Endothelial cell (in vitro differentiated cells): ENCODE data around the gene CCDC88A. TPM values are rescaled to one million over a fixed set of nuclear protein-coding genes. Genes with fewer than 3 reads are reported as not detected.

Experiments
- DNase-seq: peaks from one replicate; pipeline ENCODE4 v3.0.0; 2021; ENCODE audit warnings: low spot score
- H3K27ac Mint-ChIP-seq: one replicate; pipeline ENCODE4 v1.8.0; 2021; ENCODE audit warnings: mixed read lengths, inconsistent platforms; ENCODE audit not compliant: unreplicated experiment
- H3K27me3 Mint-ChIP-seq: one replicate; pipeline ENCODE4 v1.8.0; 2021; ENCODE audit warnings: mild to moderate bottlenecking, moderate library complexity, mixed read lengths, inconsistent platforms; ENCODE audit not compliant: unreplicated experiment
- H3K36me3 Mint-ChIP-seq: one replicate; pipeline ENCODE4 v1.8.0; 2021; ENCODE audit warnings: mild to moderate bottlenecking, low read depth, mixed read lengths, inconsistent platforms; ENCODE audit not compliant: unreplicated experiment
- H3K4me1 Mint-ChIP-seq: one replicate; pipeline ENCODE4 v1.8.0; 2021; ENCODE audit warnings: mild to moderate bottlenecking, mixed read lengths, inconsistent platforms; ENCODE audit not compliant: unreplicated experiment
- H3K4me3 Mint-ChIP-seq: one replicate; pipeline ENCODE4 v1.8.0; 2021; ENCODE audit warnings: mild to moderate bottlenecking, mixed read lengths, inconsistent platforms; ENCODE audit not compliant: unreplicated experiment
- H3K9me3 Mint-ChIP-seq: one replicate; pipeline ENCODE4 v1.8.0; 2021; ENCODE audit warnings: mixed read lengths, inconsistent platforms; ENCODE audit not compliant: unreplicated experiment
- CTCF ChIP-seq: fragments of 200-600 bp; sonication (generic); IDR thresholded peaks from one replicate; pipeline ENCODE4 v1.5.0; 2021; ENCODE audit warnings: antibody characterized with exemption; ENCODE audit not compliant: unreplicated experiment
- total RNA-seq: library from RNA; stranded (reverse); fragmentation: NEBNext Ultra II Directional; extraction: Animal tissue kit (Norgen Biotek cat#: 25700); gene quantifications from one replicate; pipeline ENCODE4 v1.2.1, GENCODE V29; 2021; ENCODE audit not compliant: unreplicated experiment

CCDC88A gene
- total RNA-seq, 1 donor from 2014 or later, result 98.7 TPM

GRCh38 chr2:55401124-55401523, 18.5 kb downstream of the CCDC88A start:
- Mint-ChIP-seq H3K9me3 (no peaks in the 10 kb centered on the region), H3K27me3 (no peaks in the 10 kb centered on the region), H3K36me3 (peaks cover 9% of the 10 kb centered on the region), H3K4me1 (no peaks in the 10 kb centered on the region), H3K27ac (no peak overlapping the region), H3K4me3 (no peak overlapping the region)
- DNase-seq, result no peak
- TF ChIP-seq CTCF, result no peak

- Mint-ChIP-seq H3K27me3 (no peaks in the 10 kb centered on the region), H3K27ac (no peak overlapping the region), H3K4me3 (no peak overlapping the region), H3K4me1 (no peaks in the 10 kb centered on the region), H3K9me3 (no peaks in the 10 kb centered on the region), H3K36me3 (peaks cover 8% of the 10 kb centered on the region)
- no peak for TF ChIP-seq CTCF
- no peak for DNase-seq
Measured at GRCh38 chr2:55400332-55400731, 19.3 kb downstream of the CCDC88A start.

GRCh38 chr2:55399815-55400214, 19.8 kb downstream of the CCDC88A start:
- Mint-ChIP-seq H3K4me1 (no peaks in the 10 kb centered on the region), H3K4me3 (no peak overlapping the region), H3K9me3 (no peaks in the 10 kb centered on the region), H3K36me3 (peaks cover 8% of the 10 kb centered on the region), H3K27ac (no peak overlapping the region), H3K27me3 (no peaks in the 10 kb centered on the region)
- DNase-seq, result no peak
- TF ChIP-seq CTCF, result no peak

- no peaks in the 10 kb centered on the region for H3K9me3 Mint-ChIP-seq
Measured at GRCh38 chr2:55395724-55396605, 23.7 kb downstream of the CCDC88A start.

More at GRCh38 chr2:55395724-55396605, 23.7 kb downstream of the CCDC88A start:
- peaks cover 12% of the 10 kb centered on the region for H3K36me3 Mint-ChIP-seq
- no peak overlapping the region for H3K27ac Mint-ChIP-seq
- no peak for TF ChIP-seq CTCF
- H3K27me3 Mint-ChIP-seq, result no peaks in the 10 kb centered on the region
- DNase-seq, result no peak
- no peaks in the 10 kb centered on the region for H3K4me1 Mint-ChIP-seq
- no peak overlapping the region for H3K4me3 Mint-ChIP-seq
